GM10248 (cell line): ENCODE measurements around the gene CHST9.

Experiments used
- CTCF ChIA-PET: fragments of 300-600 bp; sonication (Branson Sonifier 250); formaldehyde crosslinking; extraction: SDS; loops from one replicate; lab custom pipeline; 2021; ENCODE audit warnings: antibody characterized with exemption; lab: Yijun Ruan, JAX
- POLR2A ChIA-PET: fragments of 350-650 bp; sonication (Branson Sonifier 250); formaldehyde crosslinking; extraction: SDS; loops from one replicate; lab custom pipeline; 2020; ENCODE audit warnings: antibody characterized with exemption; lab: Yijun Ruan, JAX
- DNase-seq: peaks from one replicate; pipeline ENCODE4 v3.0.0; 2012; ENCODE audit errors: extremely low spot score
- TF ChIP-seq, protein P1 (sequence below): IDR thresholded peaks from 2 replicates; pipeline ENCODE4 v1.5.1; 2012; ENCODE audit warnings: mild to moderate bottlenecking, low read depth; ENCODE audit errors: extremely low read depth, missing control alignments, control extremely low read depth

The CHST9 gene

DNA sequence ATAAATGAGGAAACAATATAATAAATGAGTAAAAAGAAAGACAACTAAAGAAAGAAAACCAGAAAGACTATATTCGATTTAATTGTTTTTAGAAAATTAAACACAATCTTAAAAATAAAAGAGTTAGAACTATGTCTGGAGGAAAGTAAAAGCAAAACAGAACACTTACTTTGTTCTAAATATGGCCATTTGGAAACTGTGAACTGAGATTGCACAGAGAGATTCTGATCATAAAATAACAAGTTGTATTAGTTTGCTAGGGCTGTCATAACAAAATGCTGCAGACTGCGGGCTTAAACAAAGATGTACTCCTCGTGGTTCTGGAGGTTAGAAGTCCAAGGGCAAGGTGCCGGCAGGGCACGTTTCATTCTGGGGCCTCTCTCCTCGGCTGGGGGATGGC is 191.5 kb downstream of the CHST9 start:
- POLR2A ChIA-PET, result no interaction called here
- DNase-seq, result no peak
- CTCF ChIA-PET, result no interaction called here
- TF ChIP-seq, protein P1, sequence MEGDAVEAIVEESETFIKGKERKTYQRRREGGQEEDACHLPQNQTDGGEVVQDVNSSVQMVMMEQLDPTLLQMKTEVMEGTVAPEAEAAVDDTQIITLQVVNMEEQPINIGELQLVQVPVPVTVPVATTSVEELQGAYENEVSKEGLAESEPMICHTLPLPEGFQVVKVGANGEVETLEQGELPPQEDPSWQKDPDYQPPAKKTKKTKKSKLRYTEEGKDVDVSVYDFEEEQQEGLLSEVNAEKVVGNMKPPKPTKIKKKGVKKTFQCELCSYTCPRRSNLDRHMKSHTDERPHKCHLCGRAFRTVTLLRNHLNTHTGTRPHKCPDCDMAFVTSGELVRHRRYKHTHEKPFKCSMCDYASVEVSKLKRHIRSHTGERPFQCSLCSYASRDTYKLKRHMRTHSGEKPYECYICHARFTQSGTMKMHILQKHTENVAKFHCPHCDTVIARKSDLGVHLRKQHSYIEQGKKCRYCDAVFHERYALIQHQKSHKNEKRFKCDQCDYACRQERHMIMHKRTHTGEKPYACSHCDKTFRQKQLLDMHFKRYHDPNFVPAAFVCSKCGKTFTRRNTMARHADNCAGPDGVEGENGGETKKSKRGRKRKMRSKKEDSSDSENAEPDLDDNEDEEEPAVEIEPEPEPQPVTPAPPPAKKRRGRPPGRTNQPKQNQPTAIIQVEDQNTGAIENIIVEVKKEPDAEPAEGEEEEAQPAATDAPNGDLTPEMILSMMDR, result no peak

DNA sequence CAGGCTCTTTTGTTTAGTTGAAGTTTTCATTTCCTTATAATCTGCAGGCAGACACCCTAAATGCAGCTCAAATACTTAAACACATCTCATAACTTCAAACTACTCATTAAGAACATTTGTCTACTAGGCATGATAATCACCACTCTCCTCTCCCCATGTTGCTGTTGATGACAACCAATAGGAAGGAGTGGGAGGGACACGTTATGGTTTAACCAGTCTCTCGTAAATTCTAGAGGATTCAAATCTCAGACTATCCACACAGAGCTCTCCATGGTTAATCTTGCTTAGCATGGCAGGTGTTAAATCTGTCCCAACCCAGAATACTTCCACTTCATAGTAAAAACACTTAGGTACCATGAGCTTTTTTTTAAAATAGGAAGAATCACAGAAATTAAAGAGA is 192.2 kb downstream of the CHST9 start:
- TF ChIP-seq, protein P1, result no peak
- CTCF ChIA-PET, result no interaction called here
- POLR2A ChIA-PET, result no interaction called here
- no peak for DNase-seq

DNA sequence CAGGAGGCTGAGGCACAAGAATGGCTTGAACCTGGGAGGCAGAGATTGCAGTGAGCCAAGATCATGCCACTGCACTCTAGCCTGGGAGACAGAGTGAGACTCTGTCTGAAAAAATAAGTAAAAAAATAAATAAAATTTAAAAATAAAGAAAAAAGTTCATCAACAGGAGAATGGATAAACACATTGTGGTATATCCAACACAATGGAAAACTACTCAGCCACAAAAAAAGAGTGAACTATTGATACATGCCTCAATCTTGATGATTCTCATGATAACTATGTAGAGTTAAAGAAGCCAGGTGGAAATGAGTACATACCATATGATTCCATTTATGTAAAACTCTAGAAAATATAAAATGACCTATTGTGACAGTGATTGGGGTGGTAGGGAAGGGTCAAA is 195.3 kb downstream of the CHST9 start:
- ChIA-PET CTCF (no interaction called here), POLR2A (no interaction called here)
- no peak for DNase-seq
- TF ChIP-seq, protein P1, result no peak

DNA sequence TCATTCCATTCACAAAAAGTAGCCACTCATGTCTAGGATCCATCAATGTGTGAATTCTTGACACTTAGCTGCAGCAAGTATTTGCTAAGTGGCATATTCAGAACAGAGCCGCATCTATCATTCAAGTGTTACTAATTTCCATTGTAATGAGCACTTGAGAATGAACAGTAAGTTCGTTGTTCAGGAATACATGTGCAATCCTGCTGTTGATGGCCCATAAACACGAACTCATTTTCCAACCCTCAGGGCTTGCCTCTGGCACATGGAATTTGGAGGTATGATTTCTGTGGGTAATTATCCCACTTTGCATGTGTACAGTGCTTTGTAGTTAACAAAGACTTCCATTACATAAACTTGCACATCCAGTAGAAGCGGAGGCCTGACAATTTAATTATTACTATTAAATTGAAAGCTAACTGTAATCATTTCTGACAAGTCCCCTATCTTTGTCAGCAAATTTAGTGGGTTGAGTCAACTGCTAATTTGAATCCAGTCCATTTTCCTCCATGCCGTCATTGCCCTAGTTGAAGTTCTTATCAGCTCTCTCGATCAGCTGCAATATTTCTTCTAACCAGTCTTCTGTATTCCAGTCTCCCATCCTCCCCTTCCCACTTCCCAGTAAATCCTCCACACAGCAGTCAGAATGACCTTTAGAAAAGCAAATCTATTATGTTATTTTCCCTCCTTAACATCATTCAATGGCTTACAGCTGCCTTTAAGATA is 203.6 kb downstream of the CHST9 start:
- POLR2A ChIA-PET, result no interaction called here
- DNase-seq, result no peak

DNA sequence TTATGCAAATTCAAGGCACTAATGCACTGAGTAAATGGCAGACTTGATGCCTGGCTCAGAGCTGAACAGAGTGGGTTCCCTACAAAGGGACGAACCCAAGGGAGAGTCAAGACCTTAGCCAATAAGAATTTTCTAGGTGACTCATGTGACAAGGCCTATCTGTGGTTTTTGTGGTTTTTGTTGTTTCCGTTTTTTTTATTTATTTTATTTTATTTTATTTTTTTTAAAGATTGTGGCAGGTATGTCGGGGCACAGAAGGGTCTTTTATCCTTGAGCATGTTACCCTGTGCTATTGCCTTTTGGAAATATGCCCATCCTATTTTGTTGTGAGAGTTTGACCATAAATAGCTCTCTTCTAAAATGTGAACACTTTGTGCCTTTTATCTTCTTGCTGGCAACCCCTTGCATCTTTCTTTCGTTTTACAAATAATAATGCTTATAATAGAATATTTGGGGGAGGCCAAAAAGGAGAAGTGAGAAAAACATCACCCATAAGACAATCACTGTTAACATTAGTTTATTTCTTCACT is 206.2 kb downstream of the CHST9 start:
- ChIA-PET CTCF (no interaction called here), POLR2A (no interaction called here)
- peak; percentile 53 for DNase-seq
- TF ChIP-seq, protein P1, result no peak

More for the DNA sequence above, 203.6 kb downstream of the CHST9 start:
- CTCF ChIA-PET, result interaction anchor here (1.3 kb wide), 1 partner anchor 24 kb away, joined by 4 read pairs; no protein-coding TSS in a partner anchor
- TF ChIP-seq, protein P1, result no peak

DNA sequence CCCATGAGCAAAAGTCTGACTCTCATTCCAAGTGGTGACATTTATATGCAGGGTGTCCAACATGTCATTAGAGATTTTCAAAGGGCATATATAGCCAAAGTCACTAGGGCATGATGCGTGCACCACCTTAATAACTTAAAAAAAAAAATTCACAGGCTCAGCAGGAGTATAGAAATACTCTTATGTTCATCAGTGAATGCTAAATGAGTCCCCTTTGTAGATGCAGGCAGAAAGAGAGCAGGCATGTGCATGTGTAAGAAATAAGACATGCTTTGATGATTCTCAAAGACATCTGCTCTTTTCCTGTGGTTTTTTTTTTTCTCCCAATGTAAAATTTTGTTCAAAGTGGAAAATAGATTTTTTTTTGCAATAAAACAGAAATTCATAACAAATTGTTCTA is 207.3 kb downstream of the CHST9 start:
- TF ChIP-seq, protein P1, result no peak
- no peak for DNase-seq
- ChIA-PET CTCF (no interaction called here), POLR2A (no interaction called here)
